ENCODE results near the gene ADGRV1.
"Not testable (repeated sequence)": the region's sequence is repeated elsewhere in the genome, so short reads cannot be mapped to it uniquely, and the experiment has no call there.

Gene ADGRV1

GRCh38 chr5:90593083-90593482, 34.5 kb downstream of the ADGRV1 start:
- not testable (repeated sequence) for DNase-seq (ENCODE audit: low read depth in 2 of 2)

- not testable (repeated sequence) for DNase-seq (ENCODE audit: low read depth in 2 of 2)
Measured at GRCh38 chr5:90595766-90596165, 37.2 kb downstream of the ADGRV1 start.

GRCh38 chr5:90598293-90598692, 39.7 kb downstream of the ADGRV1 start:
- DNase-seq (ENCODE audit: low read depth in 2 of 2): no peak

DNA sequence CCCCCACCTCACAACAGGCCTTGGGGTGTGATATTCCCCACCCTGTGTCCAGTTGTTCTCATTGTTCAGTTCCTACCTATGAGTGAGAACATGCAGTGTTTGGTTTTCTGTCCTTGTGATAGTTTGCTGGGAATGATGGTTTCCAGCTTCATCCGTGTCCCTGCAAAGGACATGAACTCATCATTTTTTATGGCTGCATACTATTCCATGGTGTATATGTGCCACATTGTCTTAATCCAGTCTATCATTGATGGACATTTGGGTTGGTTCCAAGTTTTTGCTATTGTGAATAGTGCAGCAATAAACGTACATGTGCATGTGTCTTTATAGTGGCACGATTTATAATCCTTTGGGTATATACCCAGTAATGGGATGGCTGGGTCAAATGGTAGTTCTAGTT, 41.7 kb downstream of the ADGRV1 start:
- not testable (repeated sequence) for DNase-seq (ENCODE audit: low read depth in 2 of 2)

GRCh38 chr5:90601468-90601867, 42.9 kb downstream of the ADGRV1 start:
- DNase-seq (ENCODE audit: low read depth in 2 of 2): no peak

DNA sequence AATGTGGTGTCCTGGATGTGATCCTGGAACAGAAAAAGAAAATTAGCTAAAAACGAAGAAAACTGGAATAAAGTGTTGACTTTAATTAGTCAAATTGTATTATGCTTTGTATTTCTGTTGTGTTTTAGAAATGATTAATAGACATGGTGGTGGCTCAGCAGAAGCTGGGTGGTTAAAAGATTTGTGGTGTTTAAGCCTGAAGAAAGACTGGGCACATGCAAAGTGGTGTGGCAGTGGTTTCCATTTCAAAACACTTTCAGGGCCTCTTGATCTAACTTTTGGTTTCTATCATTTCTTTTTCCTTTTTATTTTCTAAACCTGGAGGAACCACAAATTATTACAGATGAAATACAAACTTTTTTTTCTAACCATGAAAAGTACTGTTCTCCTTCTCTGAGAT, 44.1 kb downstream of the ADGRV1 start:
- no peak for DNase-seq (ENCODE audit: low read depth in 2 of 2)

- no peak for DNase-seq (ENCODE audit: low read depth in 2 of 2)
Measured at GRCh38 chr5:90606539-90606938, 47.9 kb downstream of the ADGRV1 start.

GRCh38 chr5:90612919-90613318, 54.3 kb downstream of the ADGRV1 start:
- no peak for DNase-seq (ENCODE audit: low read depth in 2 of 2)

- no peak for DNase-seq (ENCODE audit: low read depth in 2 of 2)
Measured at GRCh38 chr5:90613459-90613858, 54.9 kb downstream of the ADGRV1 start.

DNA sequence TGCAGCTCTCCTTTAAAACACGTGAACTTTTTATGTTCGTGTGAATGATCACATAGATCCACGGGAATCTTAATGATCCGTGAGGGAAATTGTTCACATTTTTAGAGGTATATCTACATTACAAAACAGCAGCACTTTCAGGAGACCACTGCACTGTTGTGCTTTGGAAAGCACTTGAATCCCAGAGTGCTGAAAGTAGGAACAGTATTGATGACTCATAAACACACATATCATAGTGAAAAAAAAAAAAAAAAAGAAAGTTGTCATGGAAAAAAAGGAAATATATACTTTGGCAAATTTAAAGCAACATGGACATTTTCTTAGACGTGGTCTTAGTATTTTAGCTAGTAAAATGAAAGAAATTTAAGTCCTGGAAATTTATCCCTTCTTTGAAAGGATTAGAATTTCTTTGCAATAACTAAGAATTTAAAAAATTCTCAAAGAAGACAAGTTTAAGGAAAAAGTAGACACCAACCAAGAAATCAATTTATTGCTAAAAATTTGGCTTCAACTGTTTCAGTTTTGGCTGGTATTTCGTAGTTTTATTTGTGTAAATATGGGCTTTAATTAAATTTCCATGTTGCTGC, 55.4 kb downstream of the ADGRV1 start:
- no peak for DNase-seq (ENCODE audit: low read depth in 2 of 2)

DNA sequence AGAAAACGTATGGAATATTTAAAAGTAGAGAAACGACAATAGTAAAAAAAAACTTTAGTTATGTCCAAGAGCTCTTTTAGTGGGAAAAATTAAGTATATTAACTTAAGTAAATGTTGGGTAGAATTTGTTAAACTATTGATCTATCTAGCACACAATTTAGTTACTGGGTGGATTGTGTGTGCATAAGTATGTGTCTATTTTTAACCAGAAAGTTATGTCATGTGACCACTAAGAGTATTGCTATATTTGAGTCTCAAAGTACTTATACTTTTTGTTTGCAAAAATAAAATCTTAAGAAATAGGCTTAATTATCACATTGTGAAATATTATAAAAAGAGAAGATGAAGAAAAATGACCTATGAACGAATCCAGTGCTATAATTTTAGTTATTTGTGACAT, 56.8 kb downstream of the ADGRV1 start:
- no peak for DNase-seq (ENCODE audit: low read depth in 2 of 2)

GRCh38 chr5:90618071-90618470, 59.5 kb downstream of the ADGRV1 start:
- no peak for DNase-seq (ENCODE audit: low read depth in 2 of 2)

DNA sequence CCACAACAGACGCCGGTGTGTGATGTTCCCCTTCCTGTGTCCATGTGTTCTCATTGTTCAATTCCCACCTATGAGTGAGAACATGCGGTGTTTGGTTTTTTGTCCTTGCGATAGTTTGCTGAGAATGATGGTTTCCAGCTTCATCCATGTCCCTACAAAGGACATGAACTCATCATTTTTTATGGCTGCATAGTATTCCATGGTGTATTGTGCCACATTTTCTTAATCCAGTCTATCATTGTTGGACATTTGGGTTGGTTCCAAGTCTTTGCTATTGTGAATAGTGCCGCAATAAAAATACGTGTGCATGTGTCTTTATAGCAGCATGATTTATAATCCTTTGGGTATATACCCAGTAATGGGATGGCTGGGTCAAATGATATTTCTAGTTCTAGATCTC, 61.2 kb downstream of the ADGRV1 start:
- not testable (repeated sequence) for DNase-seq (ENCODE audit: low read depth in 2 of 2)

GRCh38 chr5:90621848-90622247, 63.3 kb downstream of the ADGRV1 start:
- no peak for DNase-seq (ENCODE audit: low read depth in 2 of 2)

GRCh38 chr5:90626493-90626892, 67.9 kb downstream of the ADGRV1 start:
- no peak for DNase-seq (ENCODE audit: low read depth in 2 of 2)

- DNase-seq (ENCODE audit: low read depth in 2 of 2): no peak
Measured at GRCh38 chr5:90628492-90628891, 69.9 kb downstream of the ADGRV1 start.

GRCh38 chr5:90632791-90633190, 74.2 kb downstream of the ADGRV1 start:
- no peak for DNase-seq (ENCODE audit: low read depth in 2 of 2)

GRCh38 chr5:90636948-90637347, 78.4 kb downstream of the ADGRV1 start:
- no peak for DNase-seq (ENCODE audit: low read depth in 2 of 2)

- DNase-seq (ENCODE audit: low read depth in 2 of 2): no peak
Measured at GRCh38 chr5:90637731-90638130, 79.1 kb downstream of the ADGRV1 start.

GRCh38 chr5:90638878-90639277, 80.3 kb downstream of the ADGRV1 start:
- DNase-seq (ENCODE audit: low read depth in 2 of 2): no peak

DNA sequence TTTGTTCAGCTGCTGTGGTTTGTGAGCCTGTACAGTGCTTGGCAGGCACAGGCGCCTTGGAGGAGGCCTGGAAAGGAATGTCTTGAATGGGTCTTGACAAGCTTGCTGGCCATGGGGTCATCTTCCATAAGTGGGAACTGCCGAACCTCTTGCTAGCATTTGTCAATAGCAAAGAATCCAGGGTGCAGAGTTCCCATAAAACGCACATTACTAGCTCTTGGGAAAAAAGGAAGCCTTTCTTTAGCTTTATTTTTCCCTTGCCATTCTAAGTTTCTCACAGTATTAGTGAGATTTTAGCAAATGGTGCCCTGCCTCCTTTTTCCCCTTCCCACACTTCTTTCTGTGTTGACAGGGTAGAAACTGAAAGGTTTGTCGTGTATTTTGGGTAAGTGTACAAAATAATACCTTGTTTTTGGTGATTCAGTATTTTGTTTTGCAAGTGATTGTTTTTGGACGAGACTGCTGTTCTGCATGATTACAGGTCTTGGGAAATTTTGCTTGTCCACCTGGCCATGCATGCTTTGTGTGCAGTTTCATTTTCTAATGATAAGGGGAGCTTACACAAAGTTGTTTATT, 82.0 kb downstream of the ADGRV1 start:
- DNase-seq (ENCODE audit: low read depth in 2 of 2): no peak

GRCh38 chr5:90641528-90641927, 82.9 kb downstream of the ADGRV1 start:
- DNase-seq (ENCODE audit: low read depth in 2 of 2): no peak

DNA sequence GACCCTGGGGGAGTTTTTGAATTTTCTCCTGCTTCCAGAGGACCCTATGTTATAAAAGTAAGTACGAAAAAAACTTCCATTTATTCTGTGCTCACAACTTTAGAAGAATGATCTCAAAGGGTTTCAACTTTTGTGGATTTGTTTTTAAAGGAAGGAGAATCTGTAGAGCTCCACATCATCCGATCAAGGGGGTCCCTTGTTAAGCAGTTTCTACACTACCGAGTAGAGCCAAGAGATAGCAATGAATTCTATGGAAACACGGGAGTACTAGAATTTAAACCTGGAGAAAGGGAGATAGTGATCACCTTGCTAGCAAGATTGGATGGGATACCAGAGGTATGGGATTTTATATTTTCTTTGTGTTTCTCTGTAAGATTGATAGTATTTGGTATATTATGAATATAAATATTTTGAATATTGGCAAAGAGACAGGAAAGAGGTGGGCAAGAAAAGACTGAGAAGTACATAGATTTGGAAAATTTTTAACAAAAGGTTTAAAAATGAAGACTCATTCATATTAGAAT, 84.2 kb downstream of the ADGRV1 start:
- DNase-seq (ENCODE audit: low read depth in 2 of 2): no peak

GRCh38 chr5:90644132-90644531, 85.5 kb downstream of the ADGRV1 start:
- DNase-seq (ENCODE audit: low read depth in 2 of 2): no peak
